Measurements from ENCODE around the gene PTPN2. TPM values are rescaled to one million over a fixed set of nuclear protein-coding genes. Genes with fewer than 3 reads are reported as not detected.
A peak's percentile ranks its signal among the peaks of the same experiment; 100 is the strongest.

The PTPN2 gene
- total RNA-seq, 1 donor from 2014 or later, result 76.7 TPM

- peaks cover 18% of the 10 kb centered on the region for H3K36me3 Mint-ChIP-seq (ENCODE audit: low read depth)
- intact Hi-C loops (cut with micrococcal nuclease), result no loop called here
- no peak for DNase-seq (ENCODE audit: low spot score)
Observed at GRCh38 chr18:12862874-12863482, 21.1 kb downstream of the PTPN2 start.

GRCh38 chr18:12862467-12862866 lies 21.6 kb downstream of the PTPN2 start:
- H3K27ac Mint-ChIP-seq, result no peak overlapping the region
- intact Hi-C loops (cut with micrococcal nuclease), result no loop called here
- H3K36me3 Mint-ChIP-seq (ENCODE audit: low read depth), result peaks cover 17% of the 10 kb centered on the region
- no peaks in the 10 kb centered on the region for H3K27me3 Mint-ChIP-seq (ENCODE audit: insufficient read depth)
- H3K4me1 Mint-ChIP-seq (ENCODE audit: low read depth), result peaks cover 64% of the 10 kb centered on the region
- no peaks in the 10 kb centered on the region for H3K9me3 Mint-ChIP-seq
- DNase-seq (ENCODE audit: low spot score), result no peak
- H3K4me3 Mint-ChIP-seq, result no peak overlapping the region

More at GRCh38 chr18:12862874-12863482, 21.1 kb downstream of the PTPN2 start:
- Mint-ChIP-seq H3K4me3 (no peak overlapping the region), H3K9me3 (no peaks in the 10 kb centered on the region), H3K27me3 (ENCODE audit: insufficient read depth) (no peaks in the 10 kb centered on the region), H3K27ac (peak overlapping the region; percentile 40), H3K4me1 (ENCODE audit: low read depth) (peaks cover 64% of the 10 kb centered on the region)

- H3K9me3 Mint-ChIP-seq, result no peaks in the 10 kb centered on the region
- no peak overlapping the region for H3K27ac Mint-ChIP-seq
- H3K4me3 Mint-ChIP-seq, result no peak overlapping the region
- H3K4me1 Mint-ChIP-seq (ENCODE audit: low read depth), result peaks cover 67% of the 10 kb centered on the region
- DNase-seq (ENCODE audit: low spot score), result no peak
- H3K27me3 Mint-ChIP-seq (ENCODE audit: insufficient read depth), result no peaks in the 10 kb centered on the region
- intact Hi-C loops (cut with micrococcal nuclease), result no loop called here
- peaks cover 21% of the 10 kb centered on the region for H3K36me3 Mint-ChIP-seq (ENCODE audit: low read depth)
Observed at GRCh38 chr18:12861637-12862036, 22.4 kb downstream of the PTPN2 start.

GRCh38 chr18:12860530-12860929 lies 23.5 kb downstream of the PTPN2 start:
- DNase-seq (ENCODE audit: low spot score), result no peak
- H3K9me3 Mint-ChIP-seq, result no peaks in the 10 kb centered on the region
- intact Hi-C loops (cut with micrococcal nuclease), result no loop called here
- H3K27ac Mint-ChIP-seq, result no peak overlapping the region
- H3K36me3 Mint-ChIP-seq (ENCODE audit: low read depth), result peaks cover 28% of the 10 kb centered on the region
- H3K4me3 Mint-ChIP-seq, result no peak overlapping the region
- H3K27me3 Mint-ChIP-seq (ENCODE audit: insufficient read depth), result no peaks in the 10 kb centered on the region
- peaks cover 74% of the 10 kb centered on the region for H3K4me1 Mint-ChIP-seq (ENCODE audit: low read depth)

GRCh38 chr18:12858991-12859390 lies 25.0 kb downstream of the PTPN2 start:
- Mint-ChIP-seq H3K9me3 (no peaks in the 10 kb centered on the region), H3K36me3 (ENCODE audit: low read depth) (peaks cover 39% of the 10 kb centered on the region), H3K27ac (peak overlapping the region; percentile 58), H3K4me3 (peak overlapping the region; percentile 42), H3K27me3 (ENCODE audit: insufficient read depth) (no peaks in the 10 kb centered on the region), H3K4me1 (ENCODE audit: low read depth) (peaks cover 85% of the 10 kb centered on the region)
- DNase-seq (ENCODE audit: low spot score), result no peak
- intact Hi-C loops (cut with micrococcal nuclease), result loop anchor here (5.0 kb wide), 1 partner anchor 37 kb away; no protein-coding TSS in a partner anchor

- Mint-ChIP-seq H3K4me3 (peak overlapping the region; percentile 53), H3K4me1 (ENCODE audit: low read depth) (peaks cover 83% of the 10 kb centered on the region), H3K9me3 (no peaks in the 10 kb centered on the region), H3K36me3 (ENCODE audit: low read depth) (peaks cover 45% of the 10 kb centered on the region), H3K27me3 (ENCODE audit: insufficient read depth) (no peaks in the 10 kb centered on the region), H3K27ac (peak overlapping the region; percentile 77)
- intact Hi-C loops (cut with micrococcal nuclease), result loop anchor here (1.0 to 5.0 kb wide), 3 partner anchors 19 to 36 kb away; no protein-coding TSS in a partner anchor
- no peak for DNase-seq (ENCODE audit: low spot score)
Observed at GRCh38 chr18:12857991-12858544, 26.0 kb downstream of the PTPN2 start.

- peaks cover 50% of the 10 kb centered on the region for H3K36me3 Mint-ChIP-seq (ENCODE audit: low read depth)
- peaks cover 83% of the 10 kb centered on the region for H3K4me1 Mint-ChIP-seq (ENCODE audit: low read depth)
- H3K9me3 Mint-ChIP-seq, result no peaks in the 10 kb centered on the region
- no peak for DNase-seq (ENCODE audit: low spot score)
- H3K27me3 Mint-ChIP-seq (ENCODE audit: insufficient read depth), result no peaks in the 10 kb centered on the region
- peak overlapping the region; percentile 53 for H3K4me3 Mint-ChIP-seq
- intact Hi-C loops (cut with micrococcal nuclease), result loop anchor here (1.0 to 5.0 kb wide), 3 partner anchors 18 to 35 kb away; no protein-coding TSS in a partner anchor
- peak overlapping the region; percentile 77 for H3K27ac Mint-ChIP-seq
Observed at GRCh38 chr18:12857215-12857905, 26.7 kb downstream of the PTPN2 start.

GRCh38 chr18:12855916-12856315 lies 28.1 kb downstream of the PTPN2 start:
- Mint-ChIP-seq H3K4me1 (ENCODE audit: low read depth) (peaks cover 77% of the 10 kb centered on the region), H3K36me3 (ENCODE audit: low read depth) (peaks cover 56% of the 10 kb centered on the region), H3K27ac (peak overlapping the region; percentile 31), H3K9me3 (no peaks in the 10 kb centered on the region), H3K27me3 (ENCODE audit: insufficient read depth) (no peaks in the 10 kb centered on the region), H3K4me3 (peak overlapping the region; percentile 63)
- no peak for DNase-seq (ENCODE audit: low spot score)
- intact Hi-C loops (cut with micrococcal nuclease), result loop anchor here (2.0 to 5.0 kb wide), 2 partner anchors 23 to 34 kb away; no protein-coding TSS in a partner anchor

GRCh38 chr18:12852566-12853315 lies 31.3 kb downstream of the PTPN2 start:
- Mint-ChIP-seq H3K36me3 (ENCODE audit: low read depth) (peaks cover 53% of the 10 kb centered on the region), H3K4me1 (ENCODE audit: low read depth) (peaks cover 68% of the 10 kb centered on the region), H3K27ac (no peak overlapping the region), H3K9me3 (no peaks in the 10 kb centered on the region), H3K4me3 (no peak overlapping the region), H3K27me3 (ENCODE audit: insufficient read depth) (no peaks in the 10 kb centered on the region)
- DNase-seq (ENCODE audit: low spot score), result no peak
- intact Hi-C loops (cut with micrococcal nuclease), result no loop called here

GRCh38 chr18:12851716-12852115 lies 32.3 kb downstream of the PTPN2 start:
- peaks cover 67% of the 10 kb centered on the region for H3K4me1 Mint-ChIP-seq (ENCODE audit: low read depth)
- H3K27ac Mint-ChIP-seq, result no peak overlapping the region
- no peaks in the 10 kb centered on the region for H3K9me3 Mint-ChIP-seq
- H3K4me3 Mint-ChIP-seq, result no peak overlapping the region
- H3K36me3 Mint-ChIP-seq (ENCODE audit: low read depth), result peaks cover 52% of the 10 kb centered on the region
- intact Hi-C loops (cut with micrococcal nuclease), result no loop called here
- H3K27me3 Mint-ChIP-seq (ENCODE audit: insufficient read depth), result no peaks in the 10 kb centered on the region
- no peak for DNase-seq (ENCODE audit: low spot score)

- Mint-ChIP-seq H3K4me1 (ENCODE audit: low read depth) (peaks cover 67% of the 10 kb centered on the region), H3K27me3 (ENCODE audit: insufficient read depth) (no peaks in the 10 kb centered on the region), H3K36me3 (ENCODE audit: low read depth) (peaks cover 44% of the 10 kb centered on the region), H3K4me3 (no peak overlapping the region), H3K9me3 (no peaks in the 10 kb centered on the region), H3K27ac (no peak overlapping the region)
- DNase-seq (ENCODE audit: low spot score), result no peak
- intact Hi-C loops (cut with micrococcal nuclease), result loop anchor here (10.0 kb wide), 1 partner anchor 715 kb away; no protein-coding TSS in a partner anchor
Observed at GRCh38 chr18:12849548-12849947, 34.5 kb downstream of the PTPN2 start.

- no peak overlapping the region for H3K27ac Mint-ChIP-seq
- H3K36me3 Mint-ChIP-seq (ENCODE audit: low read depth), result peaks cover 41% of the 10 kb centered on the region
- H3K9me3 Mint-ChIP-seq, result no peaks in the 10 kb centered on the region
- H3K27me3 Mint-ChIP-seq (ENCODE audit: insufficient read depth), result no peaks in the 10 kb centered on the region
- H3K4me3 Mint-ChIP-seq, result no peak overlapping the region
- intact Hi-C loops (cut with micrococcal nuclease), result loop anchor here (10.0 kb wide), 1 partner anchor 716 kb away; no protein-coding TSS in a partner anchor
- DNase-seq (ENCODE audit: low spot score), result no peak
- H3K4me1 Mint-ChIP-seq (ENCODE audit: low read depth), result peaks cover 68% of the 10 kb centered on the region
Observed at GRCh38 chr18:12848405-12848804, 35.6 kb downstream of the PTPN2 start.
